OCI-LY3 (cell line): Measurements from ENCODE around the gene HMG20A.

Source experiments
- H2AFZ ChIP-seq: fragments of 200-600, 300-600 bp; shearing (Covaris generic); 2 replicates; pipeline ENCODE4 v1.6.0; 2014; ENCODE audit warnings: antibody characterized with exemption, low read depth, low read length
- H3K27ac ChIP-seq: fragments of 200-600, 300-600 bp; sonication (generic); 2 replicates; pipeline ENCODE4 v1.5.1; 2014; ENCODE audit warnings: mild to moderate bottlenecking, low read length, moderate library complexity, mixed read lengths
- H3K27me3 ChIP-seq: fragments of 200-600, 300-600 bp; sonication (generic); 2 replicates; pipeline ENCODE4 v1.6.1; 2014; ENCODE audit warnings: low read depth, low read length, mixed read lengths
- H3K36me3 ChIP-seq: fragments of 200-600, 300-600 bp; sonication (generic); replicated peaks from 2 replicates; pipeline ENCODE3; 2014; ENCODE audit warnings: low read depth, low read length, mixed read lengths
- H3K4me1 ChIP-seq: fragments of 300-600, 200-600 bp; sonication (generic); 2 replicates; pipeline ENCODE4 v1.6.1; 2014; ENCODE audit warnings: low read length, mixed read lengths
- H3K4me2 ChIP-seq: fragments of 200-600, 300-600 bp; sonication (generic); 2 replicates; pipeline ENCODE4 v1.6.1; 2014; ENCODE audit warnings: low read length, mixed read lengths
- H3K4me3 ChIP-seq: fragments of 300-600, 200-600 bp; sonication (generic); 2 replicates; pipeline ENCODE4 v1.5.1; 2014; ENCODE audit warnings: antibody characterized with exemption, mild to moderate bottlenecking, low read length, moderate library complexity
- H3K79me2 ChIP-seq: fragments of 300-600, 200-600 bp; shearing (Covaris generic); 2 replicates; pipeline ENCODE4 v1.6.1; 2014; ENCODE audit warnings: mild to moderate bottlenecking, low read length, mixed read lengths
- H3K9ac ChIP-seq: fragments of 300-600, 200-600 bp; shearing (Covaris generic); 2 replicates; pipeline ENCODE4 v1.6.0; 2014; ENCODE audit warnings: mild to moderate bottlenecking, low read length, moderate library complexity
- H3K9me3 ChIP-seq: fragments of 200-600, 300-600 bp; shearing (Covaris generic); 2 replicates; pipeline ENCODE4 v1.6.1; 2014; ENCODE audit warnings: low read length, mixed read lengths; ENCODE audit not compliant: insufficient read depth
- H4K20me1 ChIP-seq: fragments of 200-600, 300-600 bp; sonication (generic); 2 replicates; pipeline ENCODE4 v1.6.1; 2016; ENCODE audit warnings: low read length, mixed read lengths; ENCODE audit not compliant: insufficient read depth
- EZH2phosphoT487 ChIP-seq: fragments of 200-600 bp; shearing (Covaris generic); IDR thresholded peaks from 2 replicates; pipeline ENCODE4 v1.6.1; 2018; ENCODE audit warnings: antibody characterized with exemption, mixed run types, low read depth
- TF ChIP-seq, protein P1 (sequence below): fragments of 200-600, 300-600 bp; sonication (generic); IDR thresholded peaks from 2 replicates; pipeline ENCODE4 v1.5.1; 2014; ENCODE audit warnings: antibody characterized with exemption, low read length, low read depth

HMG20A gene

DNA sequence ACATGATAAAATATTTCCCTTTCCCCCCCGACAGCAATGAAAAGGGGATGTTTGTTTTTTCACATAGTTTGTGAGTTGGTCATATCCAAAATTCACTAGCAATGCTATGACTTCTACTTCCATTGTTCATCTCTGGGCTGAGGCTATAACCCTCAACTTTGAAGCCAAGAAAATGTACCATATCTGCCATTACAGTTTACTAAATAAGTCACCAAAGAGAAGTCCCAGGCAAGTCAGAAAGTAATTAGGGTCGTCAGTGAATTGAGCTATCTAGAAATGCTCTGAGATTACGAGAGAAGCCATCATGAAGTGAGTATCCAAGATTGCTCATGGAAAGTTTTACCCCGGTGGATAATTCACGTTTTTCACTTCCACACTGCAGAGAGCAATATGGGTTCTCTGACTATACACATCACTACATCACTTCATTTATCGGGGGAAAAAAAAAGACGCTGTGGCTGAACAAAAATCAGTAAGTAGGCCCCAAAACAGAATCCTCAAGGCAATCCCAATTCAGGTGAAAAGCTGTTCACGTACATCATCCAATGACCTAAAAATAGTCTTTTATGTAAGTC lies 2.2 kb upstream of the HMG20A start:
- Histone ChIP-seq H3K4me3 (peak overlapping the region; percentile 84), H3K27ac (no peak overlapping the region; the same call in 1 of the 2 replicates), H2AFZ (no peak overlapping the region)

DNA sequence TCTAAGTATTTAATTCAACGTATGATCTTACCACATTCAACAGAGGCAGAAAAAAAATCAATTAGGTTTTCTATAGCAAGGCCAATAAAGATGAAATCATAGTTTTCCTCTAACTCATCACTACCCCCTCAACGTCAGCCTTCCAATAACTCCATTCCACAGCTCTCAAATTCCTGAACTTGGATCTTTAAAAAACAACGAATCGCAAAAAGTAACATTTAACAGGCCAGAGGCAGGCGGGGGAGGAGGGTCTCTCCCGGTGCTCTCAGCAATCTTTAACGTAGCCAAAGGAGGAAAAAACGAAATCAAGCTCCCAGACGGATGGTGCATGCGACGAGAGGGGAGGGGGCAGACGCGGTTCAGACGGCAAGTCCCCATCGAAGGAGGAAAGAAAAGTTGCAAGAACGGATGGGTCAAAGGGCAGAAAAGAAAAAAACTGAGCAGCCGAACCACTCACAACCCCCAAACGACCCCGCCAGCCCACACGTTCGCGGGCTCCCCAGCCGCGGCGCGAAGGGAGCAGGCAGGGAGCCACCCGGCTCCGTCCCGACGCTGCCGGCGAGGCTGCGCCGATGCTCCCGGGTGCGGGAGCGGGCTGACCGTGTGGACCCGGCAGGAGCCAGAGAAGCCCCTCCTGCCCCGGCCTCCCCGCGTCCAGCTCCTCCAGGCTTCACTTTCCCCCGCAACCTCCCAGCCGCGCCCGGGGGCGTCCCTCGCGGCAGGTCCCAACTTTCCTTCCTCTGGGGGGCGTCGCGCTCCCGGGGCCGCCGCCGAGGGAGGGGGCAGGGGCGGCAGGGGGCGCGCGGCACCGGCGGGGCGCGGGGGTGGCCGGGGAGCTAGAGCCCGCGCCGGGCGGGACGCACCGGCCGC lies 1.5 kb upstream of the HMG20A start:
- Histone ChIP-seq H3K9ac (peak overlapping the region; percentile 85), H3K36me3 (no peaks in the 10 kb centered on the region), H3K4me2 (peak overlapping the region; percentile 85), H3K27ac (peak overlapping the region; percentile 59), H3K79me2 (peaks cover 86% of the 10 kb centered on the region), H2AFZ (0 out of 2 replicates have a peak overlapping the region, but pooled peaks have one; percentile 12), H4K20me1 (peaks cover 10% of the 10 kb centered on the region; the same call in 1 of the 2 replicates), H3K27me3 (no peaks in the 10 kb centered on the region), H3K9me3 (no peaks in the 10 kb centered on the region), H3K4me3 (peak overlapping the region; percentile 84), H3K4me1 (peaks cover 23% of the 10 kb centered on the region)
- TF ChIP-seq, protein P1, sequence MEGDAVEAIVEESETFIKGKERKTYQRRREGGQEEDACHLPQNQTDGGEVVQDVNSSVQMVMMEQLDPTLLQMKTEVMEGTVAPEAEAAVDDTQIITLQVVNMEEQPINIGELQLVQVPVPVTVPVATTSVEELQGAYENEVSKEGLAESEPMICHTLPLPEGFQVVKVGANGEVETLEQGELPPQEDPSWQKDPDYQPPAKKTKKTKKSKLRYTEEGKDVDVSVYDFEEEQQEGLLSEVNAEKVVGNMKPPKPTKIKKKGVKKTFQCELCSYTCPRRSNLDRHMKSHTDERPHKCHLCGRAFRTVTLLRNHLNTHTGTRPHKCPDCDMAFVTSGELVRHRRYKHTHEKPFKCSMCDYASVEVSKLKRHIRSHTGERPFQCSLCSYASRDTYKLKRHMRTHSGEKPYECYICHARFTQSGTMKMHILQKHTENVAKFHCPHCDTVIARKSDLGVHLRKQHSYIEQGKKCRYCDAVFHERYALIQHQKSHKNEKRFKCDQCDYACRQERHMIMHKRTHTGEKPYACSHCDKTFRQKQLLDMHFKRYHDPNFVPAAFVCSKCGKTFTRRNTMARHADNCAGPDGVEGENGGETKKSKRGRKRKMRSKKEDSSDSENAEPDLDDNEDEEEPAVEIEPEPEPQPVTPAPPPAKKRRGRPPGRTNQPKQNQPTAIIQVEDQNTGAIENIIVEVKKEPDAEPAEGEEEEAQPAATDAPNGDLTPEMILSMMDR, result peak; percentile 36
- TF ChIP-seq EZH2phosphoT487, result no peak

More for the DNA sequence above, 2.2 kb upstream of the HMG20A start:
- no peaks in the 10 kb centered on the region for H3K9me3 ChIP-seq
- peak overlapping the region; percentile 85 for H3K9ac ChIP-seq
- H3K79me2 ChIP-seq, result peaks cover 84% of the 10 kb centered on the region
- peaks cover 23% of the 10 kb centered on the region for H3K4me1 ChIP-seq
- H4K20me1 ChIP-seq, result peaks cover 8% of the 10 kb centered on the region; the same call in 1 of the 2 replicates
- H3K4me2 ChIP-seq, result peak overlapping the region; percentile 85
- TF ChIP-seq, protein P1, result no peak
- H3K36me3 ChIP-seq, result no peaks in the 10 kb centered on the region
- no peaks in the 10 kb centered on the region for H3K27me3 ChIP-seq

DNA sequence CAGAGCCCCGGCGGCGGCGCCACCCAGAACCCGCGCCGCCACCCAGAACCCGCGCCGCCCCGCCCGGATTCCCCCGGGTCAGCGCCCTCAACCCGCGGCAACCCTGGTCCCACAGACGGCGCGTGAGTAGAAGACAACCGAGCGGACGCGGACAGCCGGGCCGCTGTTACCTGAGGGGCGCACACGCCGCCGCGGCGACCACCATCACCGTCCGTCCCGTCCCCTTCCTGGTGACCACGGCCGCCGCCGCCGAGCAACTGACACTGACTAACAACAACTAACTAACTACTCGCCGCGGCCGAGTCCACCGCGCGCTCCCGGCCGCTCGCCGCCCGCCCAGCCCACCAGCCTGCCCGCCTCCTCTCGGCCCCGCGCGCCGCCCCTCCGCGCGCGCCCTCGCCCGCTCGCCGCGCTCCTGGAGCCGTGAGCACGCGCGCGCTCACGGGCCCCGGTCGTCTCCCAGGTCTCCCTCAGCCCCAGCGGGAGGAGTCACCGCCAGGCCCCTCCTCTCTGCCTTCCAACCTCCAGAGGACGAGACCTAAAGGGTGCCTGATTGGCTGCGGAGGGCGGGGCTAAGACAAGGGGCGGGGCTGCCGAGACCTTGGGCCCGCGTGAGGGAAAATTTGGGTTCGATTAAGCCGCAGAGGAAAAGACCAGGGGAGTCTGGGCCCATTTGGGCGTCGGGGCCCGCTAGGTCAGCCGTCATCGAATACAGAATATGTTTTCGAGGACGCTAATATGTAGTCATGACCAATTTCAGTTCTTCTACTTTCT lies 665 bp upstream of the HMG20A start, which contains the start of gene PEAK1:
TSS of gene PEAK1 (minus strand) at position 269 of the 774 bp plus-strand sequence. CDS start 238,178 bp downstream, outside the sequence.
- Histone ChIP-seq H2AFZ (peak within 1 kb of the TSS; percentile 95), H3K9ac (peak within 1 kb of the TSS; percentile 90), H3K27me3 (no peaks in the 10 kb centered on the region), H3K36me3 (no peaks in the 10 kb centered on the region), H3K9me3 (no peaks in the 10 kb centered on the region), H3K4me1 (peaks cover 23% of the 10 kb centered on the region), H3K4me2 (peak within 1 kb of the TSS; percentile 88), H3K79me2 (peaks cover 86% of the 10 kb centered on the region), H3K4me3 (peak within 1 kb of the TSS; percentile 84), H4K20me1 (peaks cover 16% of the 10 kb centered on the region; the same call in 1 of the 2 replicates), H3K27ac (peak within 1 kb of the TSS; percentile 80)
- TF ChIP-seq, protein P1, result no peak
- no peak for TF ChIP-seq EZH2phosphoT487
